Keratinocyte (primary cell): ENCODE data around the gene SCYGR2.

Source experiments
- CTCF ChIP-seq, 3 experiments: IDR thresholded peaks in 1 of 3; conservative IDR thresholded peaks in 1 of 3; optimal IDR thresholded peaks in 1 of 3; 2 replicates in 2 of 3; 3 replicates in 1 of 3; pipeline versions ENCODE3 to v1.5.1; 2011; ENCODE audit warnings: low read length in 3 of 3, mild to moderate bottlenecking in 3 of 3, moderate library complexity in 2 of 3, control low read depth in 1 of 3, inconsistent platforms in 1 of 3; ENCODE audit not compliant: insufficient read depth in 2 of 3; ENCODE audit errors: extremely low read depth in 1 of 3
- EZH2 ChIP-seq: IDR thresholded peaks from one replicate; pipeline ENCODE4 v1.6.1; 2012; ENCODE audit warnings: inconsistent platforms, mild to moderate bottlenecking, low read length, moderate library complexity

GRCh38 chr2:227625420-227625819, 26.7 kb downstream of the SCYGR2 start:
- TF ChIP-seq CTCF (optimal IDR thresholded peaks at IDR 0.05 in 1 of 3, IDR thresholded peaks at IDR 0.05 in 1 of 3, conservative IDR thresholded peaks at IDR 0.05 in 1 of 3; ENCODE audit: extremely low read depth in 1 of 3, insufficient read depth in 2 of 3, low read length in 3 of 3) (no peak), EZH2 (no peak)
